Kidney (tissue), 14 donors: Measurements from ENCODE around the gene BOK. TPM values are rescaled to one million over a fixed set of nuclear protein-coding genes. Genes with fewer than 3 reads are reported as not detected.

Experiments
- DNase-seq, 5 donors: peaks; one replicate each; pipeline ENCODE4 v3.0.0-alpha.2; 2013 to 2020
- FAIRE-seq: peaks from 2 replicates; lab custom pipeline; 2012; peaks lifted over from hg19 to GRCh38; lab: Jason Lieb, UNC
- H3K27ac ChIP-seq, 2 donors: one replicate each; pipeline ENCODE4 v1.7.0; 2013; ENCODE audit warnings: low read depth in 2 of 2, low read length in 2 of 2, inconsistent platforms in 1 of 2
- H3K27me3 ChIP-seq: one replicate; pipeline ENCODE4 v1.7.1; 2013; ENCODE audit warnings: low read length, inconsistent platforms; ENCODE audit not compliant: control insufficient read depth, insufficient read depth
- H3K36me3 ChIP-seq, 3 donors: one replicate each; pipeline versions ENCODE4 v1.7.0 to v1.7.1; 2013; ENCODE audit warnings: low read length in 3 of 3, control low read depth in 1 of 3, inconsistent platforms in 1 of 3; ENCODE audit not compliant: insufficient read depth in 3 of 3, control insufficient read depth in 2 of 3
- H3K4me1 ChIP-seq, 3 donors: one replicate each; pipeline versions ENCODE4 v1.7.0 to v1.7.1; 2013; ENCODE audit warnings: low read length in 3 of 3, inconsistent platforms in 1 of 3, low read depth in 1 of 3; ENCODE audit not compliant: control insufficient read depth in 2 of 3, insufficient read depth in 2 of 3
- H3K4me3 ChIP-seq, 3 donors: one replicate each; pipeline versions ENCODE4 v1.7.0 to v1.8.1; 2013; ENCODE audit warnings: low read length in 3 of 3, control low read depth in 1 of 3, inconsistent platforms in 1 of 3
- H3K9ac ChIP-seq, 3 donors: one replicate each; pipeline versions ENCODE4 v1.7.0 to v1.7.1; 2013; ENCODE audit warnings: low read length in 3 of 3, control low read depth in 1 of 3, inconsistent platforms in 1 of 3
- H3K9me3 ChIP-seq, 3 donors: one replicate each; pipeline versions ENCODE4 v1.7.0 to v1.7.1; 2013; ENCODE audit warnings: low read length in 3 of 3, control low read depth in 1 of 3, inconsistent platforms in 1 of 3; ENCODE audit not compliant: control insufficient read depth in 2 of 3, insufficient read depth in 1 of 3
- CTCF ChIP-seq: IDR thresholded peaks from 3 replicates; pipeline ENCODE4 v1.5.1; 2012; ENCODE audit warnings: mild to moderate bottlenecking, moderate library complexity, borderline replicate concordance; ENCODE audit not compliant: insufficient read depth; ENCODE audit errors: extremely low read depth
- intact Hi-C: fragments of 100-400 bp; cut with DNase I; formaldehyde crosslinking; loops from one replicate; pipeline ENCODE4 v1.11.1; 2022
- polyA plus RNA-seq: library from polyadenylated mRNA; stranded (reverse); fragments of 350-450 nt; fragmentation: Illumina TruSeq; extraction: RNeasy Lipid Tissue Mini Kit (QIAGEN cat#74804); gene quantifications from one replicate; pipeline ENCODE4 v1.2.3, GENCODE V29; 2014; ENCODE audit warnings: low read depth, low replicate concordance; ENCODE audit not compliant: insufficient read depth
- total RNA-seq: library from RNA; stranded (reverse); fragmentation: NEBNext Ultra II Directional; extraction: Animal tissue kit (Norgen Biotek cat#: 25700); gene quantifications from one replicate; pipeline ENCODE4 v1.2.1, GENCODE V29; 2021
- donor health status: control.
- donor health status: control.
- donor health status: control.
- donor health status: control.
- donor health status: control.
- donor health status: DM: yes; HTN: yes; CAD: no.
- donor health status: Normal renal cell carcinoma (clear cell type).

Gene BOK
- total and polyA plus RNA-seq, 2 donors from 2014 or later, result 22.9 to 28.8 TPM

- H3K4me1 ChIP-seq, result peaks cover 0 to 13% (median 4%) of the 10 kb centered on the region in 3 donors
- H3K4me3 ChIP-seq, result no peak overlapping the region
- no peak overlapping the region for H3K9ac ChIP-seq
- no peak overlapping the region for H3K27ac ChIP-seq
- no peak for FAIRE-seq
- no peaks in the 10 kb centered on the region for H3K36me3 ChIP-seq
- intact Hi-C loops, result no loop called here
- TF ChIP-seq CTCF, result no peak
- H3K27me3 ChIP-seq, result no peaks in the 10 kb centered on the region
- H3K9me3 ChIP-seq, result no peaks in the 10 kb centered on the region
- no peak for DNase-seq
Observed at GRCh38 chr2:241511091-241511741, 47.3 kb upstream of the BOK start.

GRCh38 chr2:241514553-241514952 is 44.0 kb upstream of the BOK start:
- Histone ChIP-seq H3K9me3 (peaks cover 0 to 1% (median 0%) of the 10 kb centered on the region in 3 donors), H3K4me1 (peaks cover 0 to 2% (median 1%) of the 10 kb centered on the region in 3 donors), H3K9ac (no peak overlapping the region), H3K4me3 (no peak overlapping the region), H3K27me3 (no peaks in the 10 kb centered on the region), H3K27ac (no peak overlapping the region), H3K36me3 (no peaks in the 10 kb centered on the region)
- intact Hi-C loops, result no loop called here
- FAIRE-seq (no peak), DNase-seq (no peak)
- TF ChIP-seq CTCF, result no peak

- no peaks in the 10 kb centered on the region for H3K4me1 ChIP-seq
- FAIRE-seq (no peak), DNase-seq (no peak)
- no peaks in the 10 kb centered on the region for H3K27me3 ChIP-seq
- no peak overlapping the region for H3K27ac ChIP-seq
- H3K9me3 ChIP-seq, result peaks cover 0 to 1% (median 0%) of the 10 kb centered on the region in 3 donors
- H3K4me3 ChIP-seq, result no peak overlapping the region
- TF ChIP-seq CTCF, result no peak
- intact Hi-C loops, result no loop called here
- no peak overlapping the region for H3K9ac ChIP-seq
- H3K36me3 ChIP-seq, result no peaks in the 10 kb centered on the region
Observed at GRCh38 chr2:241514986-241515737, 43.4 kb upstream of the BOK start.
